Neural cell (in vitro differentiated cells): ENCODE data around the gene WDR93. TPM values are rescaled to one million over a fixed set of nuclear protein-coding genes. Genes with fewer than 3 reads are reported as not detected.

Experiments used
- H2AFZ ChIP-seq: fragments of 200-600, 300-800 bp; sonication (generic), shearing (Covaris generic); 2 replicates; pipeline ENCODE4 v1.6.0; 2014; ENCODE audit warnings: low read depth, mild to moderate bottlenecking, antibody characterized with exemption, low read length, moderate library complexity
- H3F3A ChIP-seq: fragments of 200-600 bp; shearing (Covaris generic); 2 replicates; pipeline ENCODE4 v1.6.1; 2016; ENCODE audit warnings: mild to moderate bottlenecking, moderate library complexity, mixed read lengths, antibody characterized with exemption, low read length; ENCODE audit not compliant: insufficient read depth, poor library complexity, severe bottlenecking
- H3K27ac ChIP-seq: fragments of 200-600, 300-800 bp; sonication (generic), shearing (Covaris generic); 2 replicates; pipeline ENCODE4 v1.5.1; 2014; ENCODE audit warnings: mild to moderate bottlenecking, low read length, moderate library complexity
- H3K27me3 ChIP-seq: fragments of 300-800, 200-600 bp; sonication (generic), shearing (Covaris generic); 2 replicates; pipeline ENCODE4 v1.6.0; 2014; ENCODE audit warnings: mild to moderate bottlenecking, low read depth, low read length, moderate library complexity; ENCODE audit not compliant: insufficient read depth
- H3K36me3 ChIP-seq: fragments of 300-800, 200-600 bp; sonication (generic), shearing (Covaris generic); 2 replicates; pipeline ENCODE4 v1.5.1; 2014; ENCODE audit warnings: mild to moderate bottlenecking, antibody characterized with exemption, low read length, moderate library complexity; ENCODE audit not compliant: insufficient read depth
- H3K4me2 ChIP-seq: fragments of 300-800, 200-600 bp; sonication (generic), shearing (Covaris generic); 2 replicates; pipeline ENCODE4 v1.6.0; 2014; ENCODE audit warnings: mild to moderate bottlenecking, low read length
- H3K4me3 ChIP-seq: fragments of 300-800, 200-600 bp; sonication (generic), shearing (Covaris generic); 2 replicates; pipeline ENCODE4 v1.5.1; 2014; ENCODE audit warnings: mild to moderate bottlenecking, low read length, moderate library complexity
- H3K79me2 ChIP-seq: fragments of 200-600 bp; shearing (Covaris generic); replicated peaks from 2 replicates; pipeline ENCODE4 v1.6.0; 2014; ENCODE audit warnings: mild to moderate bottlenecking, low read length, moderate library complexity; ENCODE audit not compliant: insufficient read depth
- H3K9ac ChIP-seq: fragments of 300-800, 200-600 bp; sonication (generic), shearing (Covaris generic); 2 replicates; pipeline ENCODE4 v1.6.1; 2016; ENCODE audit warnings: mild to moderate bottlenecking, low read length, mixed read lengths
- H3K9me2 ChIP-seq: fragments of 200-600 bp; shearing (Covaris generic); 2 replicates; pipeline ENCODE4 v1.6.1; 2016; ENCODE audit warnings: mild to moderate bottlenecking, low read length, mixed read lengths; ENCODE audit not compliant: insufficient read depth
- H3K9me3 ChIP-seq: fragments of 200-600, 300-800 bp; sonication (generic), shearing (Covaris generic); 2 replicates; pipeline ENCODE4 v1.6.1; 2016; ENCODE audit warnings: mild to moderate bottlenecking, mixed run types, low read length, moderate library complexity, mixed read lengths
- H4K20me1 ChIP-seq: fragments of 200-600 bp; shearing (Covaris generic); 2 replicates; pipeline ENCODE4 v1.6.1; 2016; ENCODE audit warnings: mild to moderate bottlenecking, mixed run types; ENCODE audit not compliant: insufficient read depth
- CTCF ChIP-seq: fragments of 450-650 bp; IDR thresholded peaks from 2 replicates; pipeline ENCODE4 v1.5.1; 2014; ENCODE audit warnings: antibody characterized with exemption, mild to moderate bottlenecking, moderate library complexity; ENCODE audit not compliant: poor library complexity, severe bottlenecking
- EP300 ChIP-seq: fragments of 450-650 bp; conservative IDR thresholded peaks from 2 replicates; pipeline ENCODE4 v1.6.1; 2014; ENCODE audit warnings: antibody characterized with exemption, mild to moderate bottlenecking, moderate library complexity; ENCODE audit not compliant: poor library complexity, severe bottlenecking
- EZH2 ChIP-seq: fragments of 200-600, 300-800 bp; shearing (Covaris generic), sonication (generic); IDR thresholded peaks from 2 replicates; pipeline ENCODE4 v1.6.1; 2014; ENCODE audit warnings: antibody characterized with exemption, low read length, borderline replicate concordance, mild to moderate bottlenecking; ENCODE audit not compliant: insufficient read depth, poor library complexity, severe bottlenecking
- MXI1 ChIP-seq: fragments of 450-650 bp; conservative IDR thresholded peaks from 2 replicates; pipeline ENCODE4 v1.6.1; 2014; ENCODE audit warnings: antibody characterized with exemption, mild to moderate bottlenecking; ENCODE audit not compliant: poor library complexity, severe bottlenecking
- POLR2AphosphoS5 ChIP-seq: IDR thresholded peaks from 2 replicates; pipeline ENCODE4 v1.6.1; 2012
- RAD21 ChIP-seq: fragments of 450-650 bp; conservative IDR thresholded peaks from 2 replicates; pipeline ENCODE4 v1.6.1; 2014; ENCODE audit warnings: antibody characterized with exemption, mild to moderate bottlenecking, moderate library complexity
- REST ChIP-seq: IDR thresholded peaks from 2 replicates; pipeline ENCODE4 v1.6.1; 2012; ENCODE audit warnings: borderline replicate concordance
- SMC3 ChIP-seq: fragments of 450-650 bp; conservative IDR thresholded peaks from 2 replicates; pipeline ENCODE4 v1.6.1; 2014; ENCODE audit warnings: antibody characterized with exemption, mild to moderate bottlenecking, moderate library complexity; ENCODE audit not compliant: poor library complexity
- TAF1 ChIP-seq: IDR thresholded peaks from 2 replicates; pipeline ENCODE4 v1.6.1; 2012; ENCODE audit warnings: low read depth
- polyA plus RNA-seq: library from polyadenylated mRNA; depleted of rRNA; stranded (reverse); fragments of >200 nt; gene quantifications from 2 replicates; pipeline ENCODE4 v1.2.3, GENCODE V29; 2014

WDR93 gene
- polyA plus RNA-seq, 1 donor from 2014 or later: 0.41 TPM

- Histone ChIP-seq H3K9me2 (no peaks in the 10 kb centered on the region), H2AFZ (no peak overlapping the region), H3K4me2 (no peak overlapping the region), H3K9ac (no peak overlapping the region), H3K27me3 (no peaks in the 10 kb centered on the region), H3F3A (no peaks in the 10 kb centered on the region), H3K9me3 (no peaks in the 10 kb centered on the region), H3K79me2 (no peaks in the 10 kb centered on the region), H3K36me3 (no peaks in the 10 kb centered on the region), H3K4me3 (no peak overlapping the region), H3K27ac (no peak overlapping the region), H4K20me1 (no peaks in the 10 kb centered on the region)
- TF ChIP-seq MXI1: no peak
- no peak for TF ChIP-seq RAD21
- no peak for TF ChIP-seq REST
- TF ChIP-seq TAF1: no peak
- no peak for TF ChIP-seq EP300
- TF ChIP-seq SMC3: no peak
- TF ChIP-seq EZH2: no peak
- TF ChIP-seq POLR2AphosphoS5: no peak
- no peak for TF ChIP-seq CTCF
Observed at GRCh38 chr15:89657686-89658200, 32.9 kb upstream of the WDR93 start.

- Histone ChIP-seq H3K9me3 (no peaks in the 10 kb centered on the region), H3K36me3 (no peaks in the 10 kb centered on the region), H4K20me1 (no peaks in the 10 kb centered on the region), H3K4me2 (no peak overlapping the region), H3K9me2 (no peaks in the 10 kb centered on the region), H3K27ac (no peak overlapping the region), H3K79me2 (no peaks in the 10 kb centered on the region), H3K4me3 (no peak overlapping the region), H2AFZ (no peak overlapping the region), H3F3A (no peaks in the 10 kb centered on the region), H3K9ac (no peak overlapping the region), H3K27me3 (no peaks in the 10 kb centered on the region)
- TF ChIP-seq EP300 (no peak), MXI1 (no peak), CTCF (no peak), SMC3 (no peak), RAD21 (no peak), EZH2 (no peak), POLR2AphosphoS5 (no peak), TAF1 (no peak), REST (no peak)
Observed at GRCh38 chr15:89659295-89659694, 31.3 kb upstream of the WDR93 start.
